IPS DF 4.7 (cell line): ENCODE results near the gene AQP11.

ENCODE experiments used
- DNase-seq: peaks from one replicate; pipeline ENCODE4 v3.0.0-alpha.2; 2013; ENCODE audit warnings: low spot score; ENCODE audit errors: extremely low read depth

The AQP11 gene

DNA sequence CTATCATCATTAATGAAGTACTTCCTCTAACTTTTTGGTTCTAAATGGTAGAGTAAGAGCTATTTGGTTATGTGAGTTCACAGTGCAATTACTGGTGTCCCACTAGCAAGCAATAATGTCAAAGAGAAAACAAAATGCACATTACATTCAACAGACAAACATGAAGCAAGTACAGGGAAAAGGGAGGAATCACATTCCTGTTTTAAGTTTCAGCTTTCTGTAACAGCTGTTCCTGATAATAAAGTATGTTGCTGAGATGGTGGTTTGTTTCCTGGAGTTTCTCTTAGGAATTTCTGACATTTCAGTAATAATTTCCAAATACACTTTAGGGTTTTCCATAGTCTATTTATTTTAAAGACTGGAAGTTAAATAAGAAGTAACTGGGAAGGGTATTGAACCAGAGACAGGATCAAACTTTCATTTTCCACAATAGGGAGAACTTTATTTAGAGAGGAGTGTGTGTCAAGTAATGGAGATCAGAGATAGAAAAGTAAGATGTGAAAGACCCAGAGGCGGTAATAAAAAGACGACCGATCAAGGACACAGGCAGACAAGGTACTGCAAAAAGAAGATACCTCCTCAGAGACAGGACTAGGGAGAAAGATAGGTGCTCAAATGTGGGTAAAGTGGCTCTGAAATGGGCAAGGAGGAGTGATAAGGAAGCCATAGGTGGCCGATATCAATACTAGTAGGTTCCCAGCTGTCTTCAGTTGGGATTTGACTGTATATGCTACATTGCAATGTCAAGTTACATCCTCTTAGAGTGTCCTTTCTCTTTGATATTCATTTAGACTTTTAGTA is 68.7 kb downstream of the AQP11 start:
- no peak for DNase-seq
